Right kidney (tissue), 1 donor: ENCODE results near the gene ENDOV.
A peak's percentile ranks its signal among the peaks of the same experiment; 100 is the strongest.

ENCODE experiments used
- DNase-seq: peaks from one replicate; pipeline ENCODE4 v3.0.0-alpha.2; 2016

The ENDOV gene

DNA sequence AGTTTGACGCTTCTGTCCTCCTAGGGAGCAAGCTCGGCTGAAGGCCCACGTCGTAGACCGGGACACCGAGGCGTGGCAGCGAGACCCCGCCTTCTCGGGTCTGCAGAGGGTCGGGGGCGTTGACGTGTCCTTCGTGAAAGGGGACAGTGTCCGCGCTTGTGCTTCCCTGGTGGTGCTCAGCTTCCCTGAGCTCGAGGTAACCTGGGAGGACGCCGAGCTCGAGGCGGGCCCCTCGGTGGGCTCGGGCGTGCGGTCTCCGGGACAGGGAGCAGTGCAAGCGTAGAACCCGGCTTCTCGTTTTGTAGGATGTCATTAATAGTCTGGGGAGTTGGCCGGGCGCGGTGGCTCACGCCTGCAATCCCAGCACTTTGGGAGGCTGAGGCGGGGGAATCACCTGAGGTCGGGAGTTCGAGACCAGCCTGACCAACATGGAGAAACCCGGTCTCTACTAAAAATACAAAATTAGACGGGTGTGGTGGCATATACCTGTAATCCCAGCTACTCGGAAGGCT, 715 bp downstream of the ENDOV start:
- DNase-seq = no peak

DNA sequence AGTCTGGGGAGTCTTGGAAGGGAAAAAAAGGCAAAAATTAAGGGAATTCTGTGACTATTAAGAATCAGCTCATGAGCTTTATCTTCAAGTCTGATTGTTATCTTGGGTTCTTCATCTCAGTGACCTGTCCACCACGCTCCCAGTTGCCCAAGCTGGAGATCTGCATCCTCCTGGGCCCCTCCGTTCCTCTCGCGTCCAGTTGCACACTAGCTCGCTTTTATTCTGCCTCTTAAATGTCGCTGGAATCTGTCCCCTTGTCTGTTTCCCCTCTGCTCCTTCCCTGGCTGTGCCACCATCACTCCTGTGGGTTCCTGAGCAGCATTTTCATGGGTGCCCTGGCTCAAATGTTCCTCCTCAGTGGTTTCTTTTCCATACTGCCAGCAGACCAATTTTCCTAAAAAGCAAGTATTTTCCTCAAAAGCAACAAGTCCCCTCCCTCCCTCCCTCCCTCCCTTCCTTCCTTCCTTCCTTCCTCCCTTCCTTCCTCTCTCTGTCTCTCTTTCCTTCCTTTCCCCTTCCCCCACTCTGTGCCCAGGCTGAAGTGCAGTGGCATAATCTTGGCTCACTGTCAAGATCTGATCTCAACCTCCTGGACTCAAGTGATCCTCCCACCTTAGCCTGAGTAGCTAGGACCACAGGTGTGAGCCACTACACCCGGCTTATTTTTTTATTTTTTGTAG, 1.4 kb downstream of the ENDOV start:
- no peak for DNase-seq

DNA sequence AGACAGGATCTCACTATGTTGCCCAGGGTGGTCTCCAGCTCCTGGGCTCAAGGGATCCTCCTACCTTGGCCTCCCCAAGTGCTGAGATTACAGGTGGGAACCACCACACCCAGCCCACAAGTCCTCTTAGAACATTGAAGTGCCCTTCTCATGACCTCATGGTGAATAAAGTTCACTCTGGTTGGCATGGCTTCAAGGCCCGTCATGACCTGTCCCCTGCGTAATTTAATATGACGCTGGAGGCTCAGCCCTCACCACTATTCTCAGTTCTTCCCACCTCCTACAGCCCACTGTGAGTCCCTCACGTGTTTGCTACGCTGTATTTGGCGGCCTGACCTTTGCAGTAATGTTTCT, 1.9 kb downstream of the ENDOV start:
- no peak for DNase-seq

DNA sequence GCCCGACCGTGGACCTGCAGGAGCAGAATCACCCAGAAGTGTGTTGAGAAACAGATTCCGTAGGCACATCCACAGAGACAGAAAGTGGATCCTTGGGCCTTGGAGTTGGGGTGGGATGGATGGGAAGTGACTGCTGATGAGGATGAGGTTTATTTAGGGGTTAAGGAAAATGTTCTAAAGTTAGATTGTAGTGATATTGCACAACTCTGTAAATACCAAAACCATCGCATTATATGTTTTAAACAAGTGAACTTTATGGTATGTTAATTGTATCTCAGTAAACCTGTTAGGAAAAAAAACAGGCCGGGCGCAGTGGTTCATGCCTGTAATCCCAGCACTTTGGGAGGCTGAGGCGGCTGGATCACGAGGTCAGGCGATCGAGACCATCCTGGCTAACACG, 3.6 kb downstream of the ENDOV start:
- DNase-seq = no peak

DNA sequence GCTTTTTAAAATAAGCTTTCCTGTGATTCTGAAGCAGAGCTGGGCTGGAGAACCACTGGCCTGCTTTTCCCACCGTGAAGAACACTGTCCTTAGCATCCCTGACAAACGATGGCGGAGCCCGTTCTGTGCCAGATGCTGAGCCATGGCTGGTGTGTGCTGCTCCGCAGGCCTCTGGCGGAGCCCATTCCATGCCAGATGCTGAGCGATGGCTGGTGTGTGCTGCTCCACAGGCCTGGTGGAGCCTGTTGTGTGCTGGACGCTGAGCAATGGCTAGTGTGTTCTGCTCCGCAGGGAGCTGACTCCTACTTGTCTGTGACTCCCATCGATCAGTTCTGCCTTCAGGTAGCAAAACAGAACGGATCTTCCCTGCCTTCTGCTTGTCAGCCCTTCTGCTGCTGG, 4.3 kb downstream of the ENDOV start:
- DNase-seq = no peak

DNA sequence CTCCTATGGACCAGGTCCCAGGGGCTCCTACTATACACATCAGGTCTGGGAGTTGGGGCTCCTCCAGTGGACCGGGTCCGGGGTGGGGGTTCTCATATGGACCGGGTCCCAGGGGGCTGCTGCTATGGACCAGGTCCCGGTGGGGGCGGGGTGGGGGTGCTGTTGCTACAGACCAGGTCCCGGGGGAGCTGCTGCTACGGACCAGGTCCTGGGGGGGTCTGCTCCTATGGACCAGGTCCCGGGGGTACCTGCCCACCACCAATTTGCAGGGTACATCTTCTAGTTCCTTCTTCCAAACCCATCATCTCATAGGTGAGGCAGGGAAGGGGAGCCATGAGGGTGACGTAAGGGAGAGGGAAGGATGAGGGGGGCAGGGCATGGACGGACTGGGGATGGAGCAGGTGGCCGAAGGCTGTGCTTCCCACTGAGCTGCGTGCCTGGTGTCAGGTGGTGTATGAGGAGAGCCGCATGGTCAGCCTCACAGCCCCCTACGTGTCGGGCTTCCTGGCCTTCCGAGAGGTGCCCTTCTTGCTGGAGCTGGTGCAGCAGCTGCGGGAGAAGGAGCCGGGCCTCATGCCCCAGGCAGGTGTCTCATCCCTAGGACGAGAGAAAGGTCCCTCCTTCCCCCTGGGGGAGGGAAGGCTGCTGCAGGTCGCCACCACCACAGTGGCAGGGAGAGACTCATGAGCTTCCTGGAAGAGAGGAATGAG, 6.6 kb downstream of the ENDOV start:
- DNase-seq = no peak

DNA sequence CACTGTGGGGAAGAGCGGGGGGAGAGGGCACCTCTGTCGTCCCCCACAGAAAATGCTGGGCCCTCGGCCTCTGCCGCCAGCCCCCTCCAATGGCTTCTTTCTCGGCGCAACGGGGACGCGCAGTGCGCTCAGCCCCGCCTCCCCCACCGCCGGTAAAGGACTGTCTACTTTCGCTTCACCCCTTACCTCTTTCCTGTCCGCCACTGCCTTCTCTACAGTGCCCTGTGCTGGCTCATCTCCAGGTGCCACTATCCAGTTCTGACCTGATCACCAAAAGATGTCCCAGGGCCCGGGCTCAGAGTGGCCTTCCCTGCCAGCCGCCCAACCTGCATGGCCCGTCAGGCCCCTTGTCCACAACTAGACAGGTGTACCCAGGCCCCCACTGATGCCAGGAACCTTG, 7.3 kb downstream of the ENDOV start:
- no peak for DNase-seq

DNA sequence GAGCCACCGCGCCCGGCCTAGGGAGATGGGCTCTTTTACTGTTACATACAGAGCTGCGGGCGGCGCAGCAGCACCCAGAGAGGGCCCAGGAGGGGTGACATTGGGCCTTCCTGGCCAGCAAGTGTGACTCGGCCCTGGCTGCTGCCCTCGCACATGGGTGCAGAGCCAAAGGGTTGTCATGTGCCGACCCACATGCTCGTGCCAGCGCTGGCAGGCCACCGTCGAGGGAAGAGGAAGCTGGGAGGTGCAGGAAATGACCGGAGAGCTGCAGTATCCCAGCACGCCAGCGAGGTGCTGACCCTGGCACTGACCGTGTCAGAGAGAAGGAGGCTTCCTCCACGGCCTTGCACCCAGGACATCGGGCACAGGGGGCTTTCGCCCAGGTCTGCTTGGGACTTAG, 8.0 kb downstream of the ENDOV start:
- no peak for DNase-seq

DNA sequence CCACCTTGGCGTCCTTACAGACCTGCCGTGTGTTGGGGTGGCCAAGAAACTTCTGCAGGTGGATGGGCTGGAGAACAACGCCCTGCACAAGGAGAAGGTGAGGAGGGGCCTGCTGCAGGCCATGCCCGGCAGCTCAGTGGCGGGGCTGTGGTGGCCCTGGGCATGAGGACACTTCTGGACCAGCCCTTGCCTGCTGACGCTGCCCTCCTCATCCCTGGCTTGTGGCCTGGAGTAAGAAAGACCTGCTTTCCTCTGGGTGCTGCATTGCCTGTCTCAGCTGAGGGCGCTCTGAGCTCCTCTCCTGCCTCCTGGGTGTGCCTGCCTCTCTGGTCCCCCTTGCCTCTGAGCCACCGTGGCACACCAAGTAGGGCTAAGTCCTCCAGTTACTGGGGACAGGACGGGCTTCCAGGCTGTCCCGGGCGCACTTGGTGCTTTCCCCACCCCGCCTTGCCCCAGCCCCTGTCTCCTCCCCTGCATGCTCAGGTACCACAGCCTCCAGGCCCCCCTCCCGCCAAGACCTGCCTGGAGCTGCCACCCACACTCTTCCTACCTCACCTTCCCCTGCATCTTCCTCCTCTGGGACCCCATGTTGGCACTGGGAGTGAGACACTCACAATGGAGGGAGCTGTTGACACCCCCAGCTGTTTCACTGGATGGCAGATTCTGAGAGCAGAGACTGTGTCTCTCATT, 8.7 kb downstream of the ENDOV start:
- DNase-seq = no peak

DNA sequence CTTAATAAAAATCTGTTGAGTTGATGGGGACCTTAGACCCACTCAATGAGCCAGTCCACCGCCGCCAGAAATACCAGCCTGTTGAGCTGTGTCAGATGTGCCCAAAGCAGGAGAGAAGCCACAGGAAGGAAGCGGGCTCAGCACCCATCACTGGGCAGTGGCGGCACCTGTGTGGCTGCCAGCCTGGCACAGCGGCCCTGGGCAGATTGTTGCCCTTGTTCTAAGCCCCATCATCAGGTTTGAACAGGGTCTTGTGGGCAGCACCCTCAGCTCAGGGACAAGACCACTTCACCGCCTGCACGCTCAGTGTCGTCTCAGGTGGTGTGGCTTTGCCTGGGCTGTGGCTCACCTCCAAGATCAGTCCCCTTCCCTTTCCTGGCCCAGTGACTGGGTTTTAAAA, 9.3 kb downstream of the ENDOV start:
- DNase-seq = no peak

DNA sequence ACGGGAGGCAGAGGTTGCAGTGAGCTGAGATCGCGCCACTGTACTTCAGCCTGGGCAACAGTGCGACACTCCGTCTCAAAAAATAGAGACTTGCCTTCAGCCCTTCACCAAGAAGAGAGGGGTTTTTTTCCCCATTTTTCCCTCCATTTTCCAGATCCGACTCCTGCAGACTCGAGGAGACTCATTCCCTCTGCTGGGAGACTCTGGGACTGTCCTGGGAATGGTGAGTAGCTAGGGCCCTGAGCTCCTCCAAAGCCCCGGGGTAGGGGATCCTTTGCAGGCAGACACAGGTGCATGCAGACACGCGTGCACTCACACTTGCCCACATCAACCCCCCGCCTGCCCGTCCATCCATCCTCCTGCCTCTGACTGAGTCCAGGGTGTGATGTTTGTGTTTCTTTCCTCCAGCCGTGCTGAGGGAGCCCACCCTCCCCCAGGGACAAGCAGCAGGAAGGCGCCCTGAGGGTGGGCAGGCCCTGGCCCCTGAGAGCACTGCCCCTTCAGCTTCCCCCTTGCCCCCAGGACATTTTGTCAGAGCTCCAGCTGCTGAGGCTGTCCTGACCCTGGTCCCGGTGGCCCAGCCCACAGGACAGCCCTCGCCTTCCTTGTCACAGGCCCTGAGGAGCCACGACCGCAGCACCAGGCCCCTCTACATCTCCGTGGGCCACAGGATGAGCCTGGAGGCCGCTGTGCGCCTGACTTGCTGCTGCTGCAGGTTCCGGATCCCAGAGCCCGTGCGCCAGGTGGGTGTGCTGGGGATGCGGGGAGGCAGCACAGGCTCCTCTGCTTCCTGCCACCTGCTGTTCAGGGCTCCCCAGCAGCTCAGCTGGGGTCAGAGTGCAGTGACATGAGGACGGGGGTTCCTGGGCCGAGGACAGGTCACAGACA, 10.2 kb downstream of the ENDOV start:
- no peak for DNase-seq

DNA sequence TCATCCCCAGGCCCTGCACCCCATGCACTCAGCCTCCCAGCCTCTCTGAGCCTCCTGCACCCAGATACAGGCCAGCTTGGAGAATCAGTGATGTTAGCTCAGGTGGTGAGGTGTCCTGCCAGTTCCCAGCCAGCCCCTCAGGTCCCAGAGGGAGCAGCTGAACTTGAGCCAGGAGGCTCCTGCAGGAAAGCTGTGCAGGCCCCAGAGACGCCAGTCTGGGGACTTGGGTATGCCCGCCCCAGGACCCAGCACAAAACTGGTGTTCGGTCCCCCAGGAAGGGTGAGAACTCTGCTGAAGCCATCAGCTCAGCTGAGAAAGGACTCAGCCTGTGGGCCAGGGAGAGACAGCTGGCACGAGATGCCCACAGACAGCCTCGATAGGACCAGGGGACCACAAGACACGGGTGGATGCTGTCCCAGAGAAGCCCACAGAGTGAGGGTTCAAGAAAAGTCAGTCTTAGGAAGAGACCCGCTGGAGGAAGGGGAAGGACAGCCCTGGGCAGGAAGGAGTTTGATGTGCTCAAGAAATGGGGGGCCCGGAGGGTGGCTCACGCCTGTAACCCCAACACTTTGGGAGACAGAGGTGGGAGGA, 11.0 kb downstream of the ENDOV start:
- DNase-seq = no peak

DNA sequence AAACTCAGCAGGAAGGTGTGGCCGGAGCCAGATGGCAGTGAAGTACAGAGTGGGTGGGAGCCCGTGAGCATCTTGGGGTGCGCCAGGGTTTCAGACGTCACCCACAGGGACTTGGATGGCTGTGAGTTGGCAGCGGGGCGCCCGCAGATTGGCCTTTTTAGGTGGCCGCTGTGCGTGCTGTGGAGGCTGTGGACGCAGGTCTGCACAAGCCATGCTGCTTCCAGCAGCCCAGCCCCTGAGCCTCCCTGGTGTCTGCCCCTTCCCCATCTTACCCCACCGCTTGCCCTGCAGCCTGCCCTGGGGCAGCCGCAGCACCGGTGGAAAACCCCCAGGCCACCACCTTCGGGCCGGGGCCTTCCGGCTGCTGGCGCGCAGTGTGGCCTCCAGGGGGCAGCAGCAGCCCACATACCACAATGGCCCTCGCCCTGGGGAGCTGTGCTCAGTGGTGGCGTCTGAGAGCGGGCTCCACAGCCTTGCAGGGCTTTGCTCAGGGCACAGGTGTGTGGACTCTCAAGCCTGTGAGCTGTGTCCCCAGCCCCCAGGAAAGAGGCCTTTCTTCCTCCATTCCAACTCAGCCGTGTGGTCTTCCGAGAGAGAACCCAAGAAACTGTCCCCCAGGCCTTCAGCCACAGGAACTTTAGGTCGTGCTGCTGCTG, 11.8 kb downstream of the ENDOV start:
- peak; percentile 64 for DNase-seq

DNA sequence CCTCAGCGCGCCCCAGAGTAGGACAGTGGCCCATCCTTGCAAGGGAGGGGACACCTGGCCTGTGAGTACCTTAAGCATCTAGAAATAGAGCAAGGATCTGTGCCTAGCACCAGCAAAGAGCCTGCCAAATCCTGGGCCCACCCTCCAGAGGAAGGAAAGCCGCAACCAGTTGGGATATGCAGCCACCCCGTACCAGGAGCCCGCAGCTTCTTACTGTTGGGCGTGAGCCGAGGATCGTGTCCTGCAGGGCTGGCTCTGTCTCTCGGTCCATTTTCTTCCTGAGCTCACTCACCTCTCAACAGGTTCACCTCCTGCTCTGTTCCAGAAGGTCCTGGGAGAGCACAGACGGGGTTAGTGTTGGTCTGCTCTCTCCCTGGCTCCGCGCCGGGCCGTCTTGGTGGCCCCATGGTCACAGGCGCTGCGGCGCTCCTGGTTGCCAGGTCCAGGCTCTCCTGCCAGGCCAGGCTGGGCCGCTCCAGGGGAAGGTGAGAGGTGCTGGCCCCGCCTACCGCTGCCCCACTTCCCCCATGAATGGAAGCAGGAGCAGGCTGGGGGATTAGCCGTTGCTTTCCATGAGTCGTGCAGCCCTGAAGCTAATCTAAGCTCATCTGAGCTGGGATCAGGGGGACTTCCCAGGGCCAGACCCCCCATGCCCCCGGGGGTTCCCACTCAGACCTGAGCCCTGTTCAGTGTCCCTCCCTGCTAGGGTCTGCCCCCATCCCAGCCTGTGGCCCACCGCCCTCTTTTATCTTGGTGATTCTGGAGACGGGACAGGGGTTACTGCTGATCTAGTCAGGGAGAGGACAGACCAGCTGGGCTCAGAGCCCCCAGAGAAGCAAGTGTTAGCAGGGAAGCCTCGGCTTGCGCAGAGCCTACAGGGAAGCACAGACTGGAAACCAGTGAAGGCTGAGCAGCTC, 12.7 kb downstream of the ENDOV start:
- no peak for DNase-seq

DNA sequence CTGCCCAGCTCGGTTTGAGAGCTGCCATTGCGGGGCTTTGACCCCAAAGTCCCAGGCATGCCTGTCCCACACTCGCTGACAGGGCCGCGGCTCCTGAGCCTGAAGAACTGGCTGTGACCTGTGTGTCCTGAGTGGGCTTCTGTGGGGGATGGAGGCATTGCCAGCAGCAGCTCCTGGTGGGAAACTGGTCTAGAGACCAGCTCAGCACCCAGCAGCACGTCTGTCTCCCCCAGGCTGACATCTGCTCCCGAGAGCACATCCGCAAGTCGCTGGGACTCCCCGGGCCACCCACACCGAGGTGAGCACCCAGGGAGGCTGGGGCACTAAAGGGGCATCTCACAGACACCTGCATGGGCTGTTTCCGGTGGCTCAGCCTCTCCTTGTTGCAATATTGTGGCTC, 13.4 kb downstream of the ENDOV start:
- DNase-seq = no peak

DNA sequence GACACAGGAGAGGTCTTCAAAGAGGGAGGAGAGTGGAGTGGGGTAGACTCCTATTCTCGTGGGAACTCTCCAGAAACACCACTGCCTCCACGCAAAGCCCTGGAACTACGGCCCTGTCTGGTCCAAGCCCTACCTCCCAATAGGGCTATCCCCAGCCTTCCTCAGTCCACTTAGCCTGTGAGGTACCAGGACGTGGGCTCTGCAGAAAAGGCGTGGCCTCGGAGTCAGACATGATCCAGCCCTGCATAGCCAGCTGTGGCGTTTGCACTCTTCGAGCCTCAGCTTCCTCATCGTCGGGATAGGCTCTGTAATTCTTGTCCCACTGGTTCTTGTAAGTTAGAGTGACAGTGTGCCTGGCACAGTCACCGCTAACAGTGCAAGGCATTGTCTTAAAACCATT, 13.8 kb downstream of the ENDOV start:
- no peak for DNase-seq

DNA sequence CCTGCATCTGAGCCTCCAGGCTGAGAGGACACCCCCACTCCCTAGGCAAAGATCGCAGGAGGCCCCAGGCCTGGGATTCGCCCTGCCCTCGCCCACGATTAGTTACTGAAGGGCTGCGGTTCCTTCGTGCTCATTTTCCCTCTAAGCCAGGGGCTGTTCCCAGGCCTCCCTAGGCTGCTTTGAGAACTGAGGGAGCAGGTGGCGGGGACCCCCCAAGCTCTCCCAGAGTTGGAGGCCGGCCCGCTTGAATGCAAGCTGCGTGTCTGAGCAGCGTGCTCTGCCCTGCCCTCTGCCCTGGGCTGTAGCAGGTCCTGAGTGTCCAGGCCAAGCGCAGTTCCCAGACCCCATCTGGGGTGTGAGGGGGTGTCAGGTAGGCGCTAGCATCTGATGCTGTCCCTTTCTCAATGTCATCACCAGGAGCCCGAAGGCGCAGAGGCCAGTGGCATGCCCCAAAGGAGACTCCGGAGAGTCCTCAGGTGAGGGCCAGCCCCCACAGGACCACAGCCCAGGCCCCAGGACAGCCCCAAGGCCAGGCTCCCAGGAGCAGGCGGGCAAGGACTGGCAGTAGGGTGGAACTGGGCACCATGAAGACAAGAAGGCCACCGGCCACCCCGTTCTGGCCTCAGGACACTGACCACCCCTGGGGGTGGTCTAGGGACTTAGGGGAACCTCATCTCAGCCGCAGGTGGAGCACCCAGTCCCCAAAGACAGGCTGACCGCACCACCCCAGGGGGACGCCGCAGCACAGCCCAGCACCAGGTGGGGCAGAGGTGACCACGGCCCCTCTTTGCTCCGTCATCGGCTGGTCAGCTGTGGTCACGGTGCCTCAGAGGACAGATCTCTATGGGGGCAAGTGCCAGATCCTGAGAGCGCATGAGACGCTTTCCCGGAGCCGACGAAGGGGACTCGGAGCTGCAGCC, 14.6 kb downstream of the ENDOV start:
- no peak for DNase-seq

DNA sequence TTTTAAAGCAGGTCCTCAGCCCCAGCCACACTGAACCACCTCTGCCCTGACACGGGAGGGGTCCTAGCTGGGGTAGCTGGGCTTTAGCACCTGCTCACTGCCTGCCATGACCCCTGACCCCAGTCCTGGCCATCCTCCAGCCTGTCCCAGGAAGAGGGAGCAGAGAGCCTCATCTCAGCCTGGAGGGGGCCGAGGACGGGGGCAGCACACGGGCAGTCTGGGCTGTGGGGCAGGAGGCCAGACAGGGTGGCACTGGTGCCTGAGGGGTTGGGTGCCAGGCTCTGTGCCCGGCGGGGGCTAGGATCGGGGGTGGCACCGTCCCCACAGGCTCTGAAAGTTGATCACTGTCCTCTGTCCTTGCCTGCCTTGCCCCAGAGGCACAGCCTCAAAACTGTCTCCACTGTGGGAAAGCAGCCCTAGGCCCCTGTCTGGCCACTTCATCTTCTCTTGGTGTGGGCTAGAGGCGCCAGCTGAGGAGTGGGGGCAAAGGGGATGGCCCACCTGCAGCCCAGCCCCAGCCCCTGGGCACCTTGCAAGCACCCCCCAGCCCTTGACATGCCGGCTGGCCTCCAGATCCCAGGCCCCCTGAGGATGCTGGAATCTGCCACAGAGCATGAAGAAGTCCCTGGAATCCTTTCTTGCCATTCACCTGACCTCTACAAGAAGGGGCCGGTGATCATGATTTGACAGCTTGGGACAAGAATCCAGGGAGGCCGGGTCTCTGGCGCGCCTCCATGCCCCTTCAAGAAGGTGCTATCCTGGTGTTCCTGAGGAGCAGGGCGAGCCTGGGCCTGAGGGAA, 15.7 kb downstream of the ENDOV start:
- no peak for DNase-seq
